Activated gamma-delta T cell treated with anti-CD3 and anti-CD28 coated beads, Interleukin-2, amount 50 U/mL, for 16 hours (primary cell): ENCODE measurements around the gene PRPF6.

Source experiments
- DNase-seq: peaks from one replicate; pipeline ENCODE4 v3.0.0-alpha.2; 2020; ENCODE audit warnings: low read depth

The PRPF6 gene

GRCh38 chr20:64064145-64064698, 83.3 kb downstream of the PRPF6 start:
- no peak for DNase-seq

GRCh38 chr20:64065062-64065973, 84.4 kb downstream of the PRPF6 start:
- no peak for DNase-seq

GRCh38 chr20:64065974-64066343, 85.0 kb downstream of the PRPF6 start:
- DNase-seq, result peak; percentile 28

- DNase-seq, result no peak
Measured at GRCh38 chr20:64067005-64067632, 86.2 kb downstream of the PRPF6 start.

- no peak for DNase-seq
Measured at GRCh38 chr20:64067733-64068307, 86.9 kb downstream of the PRPF6 start.

- DNase-seq, result no peak
Measured at GRCh38 chr20:64068386-64069208, 87.7 kb downstream of the PRPF6 start.

- DNase-seq, result no peak
Measured at GRCh38 chr20:64069209-64069613, 88.3 kb downstream of the PRPF6 start.

- no peak for DNase-seq
Measured at GRCh38 chr20:64069614-64070243, 88.8 kb downstream of the PRPF6 start.

- DNase-seq, result no peak
Measured at GRCh38 chr20:64070244-64070993, 89.5 kb downstream of the PRPF6 start.

GRCh38 chr20:64071341-64072332, 90.7 kb downstream of the PRPF6 start:
- no peak for DNase-seq

GRCh38 chr20:64072498-64073063, 91.6 kb downstream of the PRPF6 start:
- no peak for DNase-seq

- no peak for DNase-seq
Measured at GRCh38 chr20:64073476-64074183, 92.7 kb downstream of the PRPF6 start.

- no peak for DNase-seq
Measured at GRCh38 chr20:64074184-64074789, 93.4 kb downstream of the PRPF6 start.

GRCh38 chr20:64074963-64075362, 94.0 kb downstream of the PRPF6 start:
- DNase-seq, result no peak

GRCh38 chr20:64075556-64075955, 94.6 kb downstream of the PRPF6 start:
- no peak for DNase-seq

GRCh38 chr20:64076061-64076997, 95.4 kb downstream of the PRPF6 start:
- DNase-seq, result no peak

GRCh38 chr20:64077094-64077493, 96.2 kb downstream of the PRPF6 start:
- no peak for DNase-seq
